ENCODE results near the gene RCN2. TPM values are rescaled to one million over a fixed set of nuclear protein-coding genes. Genes with fewer than 3 reads are reported as not detected.

RCN2 gene
- total RNA-seq, 3 donors from 2014 or later, result 40.6 to 47.2 (median 46.2) TPM

DNA sequence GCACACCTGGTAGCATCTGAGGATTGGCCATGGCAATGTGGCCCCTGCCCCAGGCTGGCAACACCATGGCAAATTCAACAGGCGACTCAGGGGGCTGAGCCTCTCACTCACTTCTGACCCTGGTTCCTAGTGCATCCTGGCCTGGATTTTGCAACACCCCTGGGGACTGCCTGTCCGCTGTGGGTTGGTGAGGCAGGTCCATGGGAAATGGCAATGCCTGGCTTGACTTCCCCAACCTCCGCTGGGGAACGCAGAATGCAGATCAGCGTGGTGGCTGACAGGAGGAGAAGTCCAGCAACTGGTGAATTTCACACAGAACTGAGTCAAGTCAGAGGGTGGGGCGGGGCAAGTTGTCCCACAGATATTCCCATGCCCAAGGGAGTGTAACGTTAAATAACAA is 59.5 kb downstream of the RCN2 start:
- H3K27me3 ChIP-seq, result no peaks in the 10 kb centered on the region
- no peaks in the 10 kb centered on the region for H3K36me3 ChIP-seq
- H3K27ac ChIP-seq, result no peak overlapping the region
- intact Hi-C loops (cut with DNase I; ENCODE audit: low total_unique reads), result no loop called here
- peak in 1 of 2 donors; percentile 30 for DNase-seq (ENCODE audit: low spot score in 2 of 2)
- H3K4me3 ChIP-seq, result no peak overlapping the region
- no peaks in the 10 kb centered on the region for H3K9me3 ChIP-seq
- H3K4me1 ChIP-seq, result no peaks in the 10 kb centered on the region
- TF ChIP-seq, protein P1, sequence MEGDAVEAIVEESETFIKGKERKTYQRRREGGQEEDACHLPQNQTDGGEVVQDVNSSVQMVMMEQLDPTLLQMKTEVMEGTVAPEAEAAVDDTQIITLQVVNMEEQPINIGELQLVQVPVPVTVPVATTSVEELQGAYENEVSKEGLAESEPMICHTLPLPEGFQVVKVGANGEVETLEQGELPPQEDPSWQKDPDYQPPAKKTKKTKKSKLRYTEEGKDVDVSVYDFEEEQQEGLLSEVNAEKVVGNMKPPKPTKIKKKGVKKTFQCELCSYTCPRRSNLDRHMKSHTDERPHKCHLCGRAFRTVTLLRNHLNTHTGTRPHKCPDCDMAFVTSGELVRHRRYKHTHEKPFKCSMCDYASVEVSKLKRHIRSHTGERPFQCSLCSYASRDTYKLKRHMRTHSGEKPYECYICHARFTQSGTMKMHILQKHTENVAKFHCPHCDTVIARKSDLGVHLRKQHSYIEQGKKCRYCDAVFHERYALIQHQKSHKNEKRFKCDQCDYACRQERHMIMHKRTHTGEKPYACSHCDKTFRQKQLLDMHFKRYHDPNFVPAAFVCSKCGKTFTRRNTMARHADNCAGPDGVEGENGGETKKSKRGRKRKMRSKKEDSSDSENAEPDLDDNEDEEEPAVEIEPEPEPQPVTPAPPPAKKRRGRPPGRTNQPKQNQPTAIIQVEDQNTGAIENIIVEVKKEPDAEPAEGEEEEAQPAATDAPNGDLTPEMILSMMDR (IDR thresholded peaks at IDR 0.05), result no peak
- TF ChIP-seq POLR2A (IDR thresholded peaks at IDR 0.05), result no peak
- TF ChIP-seq POLR2AphosphoS5 (IDR thresholded peaks at IDR 0.05), result no peak

DNA sequence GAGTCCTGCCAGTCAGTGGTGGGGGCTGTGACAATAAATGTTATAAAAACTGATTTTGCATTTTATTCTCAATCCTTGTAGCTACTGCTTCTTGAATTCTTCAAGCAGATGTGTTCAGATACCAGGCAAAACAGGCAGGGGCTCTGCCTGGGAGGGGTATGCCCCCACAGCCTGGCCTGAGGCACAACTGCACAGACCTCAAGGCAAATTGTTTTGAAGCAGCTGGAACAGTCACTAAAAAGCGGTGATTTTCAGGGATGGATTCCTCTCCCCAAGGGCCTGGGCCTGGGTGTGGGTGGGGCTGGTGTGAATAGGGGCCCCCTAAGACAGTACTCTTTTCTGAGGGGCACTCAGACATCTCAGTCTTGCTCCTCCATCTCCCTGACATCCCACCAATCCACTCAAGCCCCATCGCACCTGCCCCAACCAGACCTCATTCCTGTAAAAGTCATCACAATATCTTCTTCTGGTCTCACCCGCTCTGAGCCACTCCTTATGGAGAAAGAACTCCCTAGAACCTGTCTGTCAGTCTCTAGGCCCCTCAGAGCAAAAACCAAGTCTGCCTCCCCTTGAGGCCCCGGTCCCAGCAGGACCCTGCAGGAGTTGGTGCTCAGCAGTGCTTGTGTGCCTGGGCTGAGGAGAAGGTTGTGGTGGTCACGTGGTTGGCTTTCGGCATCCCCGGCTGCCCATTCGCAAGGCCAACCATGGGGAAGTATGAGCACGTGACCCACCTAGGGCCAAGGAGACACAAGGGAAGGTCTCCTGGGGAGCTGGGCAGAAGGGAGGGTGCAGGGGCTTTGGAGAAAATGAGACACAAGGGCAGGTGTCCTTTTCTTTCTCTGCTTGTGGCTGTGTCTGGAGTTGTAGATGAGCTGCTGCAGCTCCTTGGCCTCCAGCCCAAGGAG is 60.4 kb downstream of the RCN2 start:
- Histone ChIP-seq H3K27ac (no peak overlapping the region), H3K27me3 (no peaks in the 10 kb centered on the region), H3K4me3 (no peak overlapping the region), H3K36me3 (no peaks in the 10 kb centered on the region), H3K9me3 (no peaks in the 10 kb centered on the region), H3K4me1 (no peaks in the 10 kb centered on the region)
- intact Hi-C loops (cut with DNase I; ENCODE audit: low total_unique reads), result no loop called here
- TF ChIP-seq POLR2A (IDR thresholded peaks at IDR 0.05), result no peak
- TF ChIP-seq, protein P1 (IDR thresholded peaks at IDR 0.05), result no peak
- no peak for TF ChIP-seq POLR2AphosphoS5 (IDR thresholded peaks at IDR 0.05)
- peak in 1 of 2 donors; percentile 36 for DNase-seq (ENCODE audit: low spot score in 2 of 2)

DNA sequence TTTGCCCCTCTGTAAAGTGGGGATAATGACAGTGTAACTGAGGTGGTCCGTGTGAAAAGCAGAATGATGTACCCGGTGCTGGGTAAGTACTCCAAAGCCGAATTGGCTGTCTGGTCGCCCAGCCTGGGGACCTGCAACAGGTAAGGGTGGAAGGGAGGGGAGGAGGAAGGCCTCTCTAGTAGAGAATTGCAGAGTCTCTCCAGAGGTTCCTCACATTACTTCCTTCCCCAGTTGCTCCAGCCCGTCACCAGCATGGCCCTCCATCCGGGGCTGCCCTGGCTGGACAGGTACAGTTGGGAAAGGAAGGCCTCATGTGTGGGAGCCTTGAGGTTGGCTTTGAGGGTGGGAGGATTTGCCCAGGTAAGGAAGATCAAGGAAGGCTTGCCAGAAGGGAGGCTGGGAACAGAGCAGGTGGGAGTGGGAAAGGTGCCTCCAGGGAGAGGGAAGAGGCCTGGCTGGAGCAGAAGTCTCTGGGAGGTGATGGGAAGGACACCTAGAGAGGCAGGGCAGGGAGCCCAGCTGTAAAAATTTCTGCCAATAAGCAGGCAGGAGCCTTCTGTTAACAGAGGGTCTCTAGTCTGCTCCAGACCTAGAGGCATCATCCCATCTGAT is 61.7 kb downstream of the RCN2 start:
- Histone ChIP-seq H3K4me3 (no peak overlapping the region), H3K36me3 (no peaks in the 10 kb centered on the region), H3K27ac (no peak overlapping the region), H3K9me3 (no peaks in the 10 kb centered on the region), H3K27me3 (no peaks in the 10 kb centered on the region), H3K4me1 (no peaks in the 10 kb centered on the region)
- intact Hi-C loops (cut with DNase I; ENCODE audit: low total_unique reads), result no loop called here
- DNase-seq (ENCODE audit: low spot score in 2 of 2), result peak in 1 of 2 donors; percentile 20
- no peak for TF ChIP-seq POLR2AphosphoS5 (IDR thresholded peaks at IDR 0.05)
- no peak for TF ChIP-seq POLR2A (IDR thresholded peaks at IDR 0.05)
- TF ChIP-seq, protein P1 (IDR thresholded peaks at IDR 0.05), result no peak

DNA sequence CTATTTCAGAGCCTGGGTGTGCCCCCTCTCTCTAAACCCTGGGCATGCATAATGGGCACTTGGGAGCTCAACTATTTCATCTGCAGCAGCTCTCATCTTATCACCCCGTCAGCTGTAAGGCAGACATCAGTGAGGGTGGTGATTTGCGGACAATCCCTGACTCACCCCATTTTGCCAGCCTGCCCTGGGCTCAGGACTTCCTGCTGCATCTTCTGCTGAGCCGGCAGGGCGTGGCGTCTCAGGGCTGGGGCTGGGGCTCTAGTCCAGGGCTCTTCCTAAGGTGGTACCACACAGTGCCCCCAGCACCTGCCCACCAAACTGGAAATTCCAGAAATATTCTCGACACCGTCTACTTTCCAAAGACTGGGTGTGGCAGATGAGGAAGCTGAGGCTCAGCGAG is 62.5 kb downstream of the RCN2 start:
- TF ChIP-seq, protein P1 (IDR thresholded peaks at IDR 0.05), result no peak
- TF ChIP-seq POLR2A (IDR thresholded peaks at IDR 0.05) (no peak), POLR2AphosphoS5 (IDR thresholded peaks at IDR 0.05) (no peak)

DNA sequence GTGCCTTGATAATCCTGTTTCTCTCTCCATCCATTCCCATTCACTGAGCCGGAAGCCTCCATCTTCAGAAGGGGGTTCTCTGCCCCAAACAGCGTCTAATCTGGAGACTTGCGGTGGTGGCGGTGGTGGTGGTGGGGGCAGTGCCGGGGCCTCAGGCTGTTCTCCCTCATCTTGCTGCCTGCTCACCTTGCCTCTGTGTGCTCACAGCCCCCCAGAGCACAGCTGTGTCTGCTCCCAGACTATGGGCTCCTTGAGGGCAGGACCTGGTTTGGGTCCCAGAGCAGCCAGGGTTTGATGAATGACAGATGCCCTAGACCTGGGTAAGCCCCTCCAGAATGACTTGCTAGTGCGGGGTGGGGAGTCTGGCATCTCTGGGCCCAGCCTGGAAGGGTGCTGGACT is 62.9 kb downstream of the RCN2 start:
- intact Hi-C loops (cut with DNase I; ENCODE audit: low total_unique reads), result no loop called here
- Histone ChIP-seq H3K27me3 (no peaks in the 10 kb centered on the region), H3K4me1 (no peaks in the 10 kb centered on the region), H3K36me3 (no peaks in the 10 kb centered on the region), H3K9me3 (no peaks in the 10 kb centered on the region), H3K27ac (no peak overlapping the region), H3K4me3 (no peak overlapping the region)
- TF ChIP-seq, protein P1 (IDR thresholded peaks at IDR 0.05), result no peak
- TF ChIP-seq POLR2AphosphoS5 (IDR thresholded peaks at IDR 0.05), result no peak
- TF ChIP-seq POLR2A (IDR thresholded peaks at IDR 0.05), result no peak
- DNase-seq (ENCODE audit: low spot score in 2 of 2), result no peak

More for the DNA sequence above, 62.5 kb downstream of the RCN2 start:
- Histone ChIP-seq H3K36me3 (no peaks in the 10 kb centered on the region), H3K27ac (no peak overlapping the region), H3K4me3 (no peak overlapping the region), H3K9me3 (no peaks in the 10 kb centered on the region), H3K27me3 (no peaks in the 10 kb centered on the region), H3K4me1 (no peaks in the 10 kb centered on the region)
- DNase-seq (ENCODE audit: low spot score in 2 of 2), result peak in 1 of 2 donors; percentile 49
- intact Hi-C loops (cut with DNase I; ENCODE audit: low total_unique reads), result no loop called here

Measured in breast epithelium (tissue), 4 donors.